Activated B cell treated with CpG ODN at 0.5 μM for 24 hours (primary cell): ENCODE data around the gene SNRNP70. TPM values are rescaled to one million over a fixed set of nuclear protein-coding genes. Genes with fewer than 3 reads are reported as not detected.
"Not testable (repeated sequence)": the region's sequence is repeated elsewhere in the genome, so short reads cannot be mapped to it uniquely, and the experiment has no call there.

Experiments
- ATAC-seq: fragments of 200-7000 bp; cut with Tn5 transposase; one replicate; pipeline ENCODE4 v1.10.0; 2021; ENCODE audit warnings: low read depth, mild to moderate bottlenecking, moderate library complexity
- CTCF ChIA-PET: fragments of 350-600 bp; sonication (Branson Sonifier 250); formaldehyde crosslinking; loops from one replicate; lab custom pipeline; 2021; ENCODE audit warnings: antibody characterized with exemption; lab: Charles Lee
- POLR2A ChIA-PET: fragments of 350-600 bp; sonication (Branson Sonifier 250); formaldehyde crosslinking; loops from one replicate; lab custom pipeline; 2021; ENCODE audit warnings: antibody characterized with exemption; lab: Charles Lee
- DNase-seq: peaks from one replicate; pipeline ENCODE4 v3.0.0; 2022
- H3K27ac Mint-ChIP-seq: one replicate; pipeline ENCODE4 v1.8.0; 2020; ENCODE audit warnings: mixed read lengths
- H3K27me3 Mint-ChIP-seq: one replicate; pipeline ENCODE4 v1.8.0; 2021; ENCODE audit warnings: mixed read lengths
- H3K36me3 Mint-ChIP-seq: one replicate; pipeline ENCODE4 v1.8.0; 2021; ENCODE audit warnings: low read depth, mixed read lengths
- H3K4me1 Mint-ChIP-seq: one replicate; pipeline ENCODE4 v1.8.0; 2021; ENCODE audit warnings: mixed read lengths
- H3K4me3 Mint-ChIP-seq: one replicate; pipeline ENCODE4 v1.8.0; 2020; ENCODE audit warnings: mild to moderate bottlenecking, mixed read lengths
- H3K9me3 Mint-ChIP-seq: one replicate; pipeline ENCODE4 v1.8.0; 2020; ENCODE audit warnings: mixed read lengths
- intact Hi-C: fragments of 100-400 bp; cut with micrococcal nuclease; formaldehyde crosslinking; loops from one replicate; pipeline ENCODE4 v1.15.1; 2024
- total RNA-seq: library from RNA; stranded (reverse); gene quantifications from 2 replicates; pipeline ENCODE4 v1.2.3, GENCODE V29; 2022
- TF ChIP-seq, protein P1 (sequence below): fragments of 200-600 bp; IDR thresholded peaks from one replicate; pipeline ENCODE4 v1.8.0; 2022; ENCODE audit warnings: antibody characterized with exemption, mild to moderate bottlenecking

Gene SNRNP70, protein sequence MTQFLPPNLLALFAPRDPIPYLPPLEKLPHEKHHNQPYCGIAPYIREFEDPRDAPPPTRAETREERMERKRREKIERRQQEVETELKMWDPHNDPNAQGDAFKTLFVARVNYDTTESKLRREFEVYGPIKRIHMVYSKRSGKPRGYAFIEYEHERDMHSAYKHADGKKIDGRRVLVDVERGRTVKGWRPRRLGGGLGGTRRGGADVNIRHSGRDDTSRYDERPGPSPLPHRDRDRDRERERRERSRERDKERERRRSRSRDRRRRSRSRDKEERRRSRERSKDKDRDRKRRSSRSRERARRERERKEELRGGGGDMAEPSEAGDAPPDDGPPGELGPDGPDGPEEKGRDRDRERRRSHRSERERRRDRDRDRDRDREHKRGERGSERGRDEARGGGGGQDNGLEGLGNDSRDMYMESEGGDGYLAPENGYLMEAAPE
- total RNA-seq, result 268 and 298 TPM in 2 replicates

DNA sequence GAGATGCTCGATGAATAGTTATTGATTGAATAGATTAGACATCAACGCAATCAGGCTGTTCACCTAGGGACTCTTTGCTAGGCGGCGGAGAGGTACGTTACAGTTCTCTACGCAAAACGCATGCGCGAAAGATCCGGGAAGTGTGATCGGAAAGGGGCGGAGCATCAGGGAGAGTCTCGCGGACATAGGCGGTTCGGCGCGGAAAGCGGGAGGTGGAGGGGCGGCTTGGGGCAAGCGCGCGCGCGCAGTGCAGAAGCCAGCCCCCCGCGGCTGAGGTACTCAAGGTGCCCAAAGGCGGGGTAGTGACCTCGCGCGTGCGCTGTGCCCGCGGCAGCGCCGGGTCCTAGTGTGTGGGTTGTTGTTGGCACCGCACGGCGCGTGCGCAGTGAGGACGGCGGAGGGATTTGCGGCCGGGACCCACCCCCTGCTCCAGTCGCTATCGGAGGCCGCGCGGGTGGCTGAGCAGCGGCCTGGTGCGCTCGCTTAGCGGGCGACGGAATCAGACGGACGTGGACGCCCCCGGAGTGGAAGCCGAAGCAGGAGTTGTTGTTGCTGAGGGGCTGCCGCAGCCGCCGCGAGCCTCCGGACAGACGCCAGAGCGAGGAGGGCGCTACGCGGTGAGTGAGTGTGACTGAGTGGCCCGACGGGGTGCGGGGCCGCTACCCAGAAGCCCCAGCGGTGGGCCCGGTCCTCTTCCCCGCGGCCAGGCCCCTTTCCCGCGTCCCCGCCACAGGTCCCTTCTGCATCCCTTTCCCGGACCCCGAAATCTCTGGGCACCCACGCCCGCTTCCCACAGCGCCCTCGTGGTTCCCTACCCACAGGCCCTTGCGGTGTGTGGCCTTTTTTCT, at the start of gene SNRNP70:
Gene SNRNP70 (plus strand): TSS at position 432 of the 848 bp plus-strand sequence. CDS start 964 bp downstream, outside the sequence.
- ATAC-seq, result peak; percentile 97
- Mint-ChIP-seq H3K27me3 (peaks cover 6% of the 10 kb centered on the region), H3K36me3 (peaks cover 39% of the 10 kb centered on the region), H3K27ac (peak within 1 kb of the TSS; percentile 93), H3K4me1 (peaks cover 41% of the 10 kb centered on the region), H3K9me3 (no peaks in the 10 kb centered on the region), H3K4me3 (peak within 1 kb of the TSS; percentile 93)
- intact Hi-C loops, result loop anchor here (1.0 to 10.0 kb wide), 5 partner anchors 34 to 447 kb away; partner anchors contain the start of genes C19orf73, GYS1, NUCB1 and PPFIA3
- DNase-seq, result peak; percentile 99
- ChIA-PET POLR2A (interaction anchor here (1.0 kb wide), 1 partner anchor 13 kb away, joined by 4 read pairs; no protein-coding TSS in a partner anchor), CTCF (no interaction called here)
- TF ChIP-seq, protein P1, sequence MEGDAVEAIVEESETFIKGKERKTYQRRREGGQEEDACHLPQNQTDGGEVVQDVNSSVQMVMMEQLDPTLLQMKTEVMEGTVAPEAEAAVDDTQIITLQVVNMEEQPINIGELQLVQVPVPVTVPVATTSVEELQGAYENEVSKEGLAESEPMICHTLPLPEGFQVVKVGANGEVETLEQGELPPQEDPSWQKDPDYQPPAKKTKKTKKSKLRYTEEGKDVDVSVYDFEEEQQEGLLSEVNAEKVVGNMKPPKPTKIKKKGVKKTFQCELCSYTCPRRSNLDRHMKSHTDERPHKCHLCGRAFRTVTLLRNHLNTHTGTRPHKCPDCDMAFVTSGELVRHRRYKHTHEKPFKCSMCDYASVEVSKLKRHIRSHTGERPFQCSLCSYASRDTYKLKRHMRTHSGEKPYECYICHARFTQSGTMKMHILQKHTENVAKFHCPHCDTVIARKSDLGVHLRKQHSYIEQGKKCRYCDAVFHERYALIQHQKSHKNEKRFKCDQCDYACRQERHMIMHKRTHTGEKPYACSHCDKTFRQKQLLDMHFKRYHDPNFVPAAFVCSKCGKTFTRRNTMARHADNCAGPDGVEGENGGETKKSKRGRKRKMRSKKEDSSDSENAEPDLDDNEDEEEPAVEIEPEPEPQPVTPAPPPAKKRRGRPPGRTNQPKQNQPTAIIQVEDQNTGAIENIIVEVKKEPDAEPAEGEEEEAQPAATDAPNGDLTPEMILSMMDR, result no peak

DNA sequence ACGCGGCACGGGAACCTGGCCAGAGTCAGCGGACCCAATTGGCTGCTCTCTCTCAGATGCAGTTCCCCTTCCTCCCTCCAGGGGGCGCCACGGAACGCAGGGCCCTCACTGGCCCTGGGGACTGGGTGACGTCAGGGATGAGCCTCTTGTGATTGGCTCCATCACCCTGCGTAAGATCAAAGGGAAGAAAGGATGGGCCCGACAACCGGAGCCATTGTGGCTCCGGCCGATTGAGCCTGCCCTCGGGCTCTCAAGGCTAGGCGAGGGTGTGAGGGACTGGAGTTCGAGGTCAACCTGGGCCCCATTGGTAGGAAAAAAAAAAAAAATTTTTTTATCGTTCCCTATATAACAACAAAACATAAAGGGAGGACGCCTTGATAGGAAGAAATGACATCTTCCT, 48.4 kb upstream of the SNRNP70 start, which contains the start of gene CGB1:
Gene CGB1 (minus strand): TSS at position 81 of the 400 bp plus-strand sequence. CDS start 184 bp downstream, outside the sequence.
- H3K9me3 Mint-ChIP-seq, H3K4me1 Mint-ChIP-seq, H3K4me3 Mint-ChIP-seq, CTCF ChIA-PET, POLR2A ChIA-PET, H3K27me3 Mint-ChIP-seq, intact Hi-C loops, DNase-seq, H3K36me3 Mint-ChIP-seq, ATAC-seq, H3K27ac Mint-ChIP-seq: not testable (repeated sequence)

DNA sequence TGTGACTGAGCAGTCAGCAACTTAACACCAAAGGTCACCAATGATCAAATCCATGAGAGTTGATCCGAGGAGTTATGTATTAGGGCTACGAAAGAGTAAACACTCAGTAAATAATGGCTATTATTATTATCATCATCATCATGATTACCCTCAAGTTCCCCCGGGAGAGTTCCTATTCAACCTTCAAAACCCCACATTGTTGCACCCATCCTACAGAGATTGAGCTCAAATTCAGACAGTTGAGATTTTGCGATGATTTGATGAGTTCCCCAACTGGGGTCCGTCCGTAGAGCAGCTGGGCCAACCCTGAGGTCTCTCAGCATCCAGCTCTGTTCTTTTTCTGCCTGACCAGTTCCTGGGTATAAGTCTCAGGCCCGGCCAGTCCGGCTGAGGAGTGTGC, 47.1 kb upstream of the SNRNP70 start:
- H3K4me3 Mint-ChIP-seq, DNase-seq, POLR2A ChIA-PET, H3K27me3 Mint-ChIP-seq, H3K27ac Mint-ChIP-seq, intact Hi-C loops, H3K36me3 Mint-ChIP-seq, H3K4me1 Mint-ChIP-seq, H3K9me3 Mint-ChIP-seq, ATAC-seq: not testable (repeated sequence)
- CTCF ChIA-PET, result interaction anchor here (0.6 kb wide), 1 partner anchor 36 kb away, joined by 3 read pairs; no protein-coding TSS in a partner anchor

DNA sequence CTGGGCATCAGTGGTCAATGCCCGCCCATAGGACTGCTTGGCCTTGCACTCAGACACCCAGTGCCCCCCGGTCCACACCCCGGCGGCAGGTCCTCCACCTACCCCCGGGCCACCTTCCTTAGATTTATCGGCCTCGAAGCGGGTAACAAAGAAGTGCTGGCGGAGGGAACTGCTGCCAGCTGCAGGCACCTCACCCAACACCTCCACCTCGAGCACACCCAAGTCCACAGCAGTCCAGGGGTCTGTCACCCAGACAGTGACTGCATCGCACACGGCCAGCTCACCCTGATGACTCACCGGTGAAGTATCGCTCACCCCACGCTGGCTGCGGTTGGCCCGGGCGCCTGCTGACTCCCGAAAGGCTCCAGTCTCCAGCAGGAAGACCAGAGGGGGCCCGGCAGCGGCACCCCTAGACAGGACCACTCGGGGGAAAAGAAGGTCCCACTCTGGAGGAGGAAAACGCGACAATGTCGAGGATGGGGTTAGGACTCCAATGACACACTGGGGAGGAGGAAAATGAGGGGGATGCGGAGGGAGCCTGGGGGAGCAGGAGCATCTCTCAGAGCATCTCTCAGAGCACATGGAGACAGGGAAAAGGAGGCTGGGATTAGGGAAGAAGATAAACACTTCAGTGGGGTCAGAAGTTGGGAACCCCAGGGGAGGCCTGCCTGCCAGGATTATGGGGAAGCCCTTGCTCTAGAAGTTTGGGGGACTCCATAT, 46.5 kb upstream of the SNRNP70 start:
- H3K4me3 Mint-ChIP-seq, intact Hi-C loops, DNase-seq, H3K9me3 Mint-ChIP-seq, H3K4me1 Mint-ChIP-seq, H3K36me3 Mint-ChIP-seq, H3K27me3 Mint-ChIP-seq, ATAC-seq, H3K27ac Mint-ChIP-seq, POLR2A ChIA-PET: not testable (repeated sequence)
- CTCF ChIA-PET, result interaction anchor here (0.6 kb wide), 1 partner anchor 37 kb away, joined by 3 read pairs; no protein-coding TSS in a partner anchor

DNA sequence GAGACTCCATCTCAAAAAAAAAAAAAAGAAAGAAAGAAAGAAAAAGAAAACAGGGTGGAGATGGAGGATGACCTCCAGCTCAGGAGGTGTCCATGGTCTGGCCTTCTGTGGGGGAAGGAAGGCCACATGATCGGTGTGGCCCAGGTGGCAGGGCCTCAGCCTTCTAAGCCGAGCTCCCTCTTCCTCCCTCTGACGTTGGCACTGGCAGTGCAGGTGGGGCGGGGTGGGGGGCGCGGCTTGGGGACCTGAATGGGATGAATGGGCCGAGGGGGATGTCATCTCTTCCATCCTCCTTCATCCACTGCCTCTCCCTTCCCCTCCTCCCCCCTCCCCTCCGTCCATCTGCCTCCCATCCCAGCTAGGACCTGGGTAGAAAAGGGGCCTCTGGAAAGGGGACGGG, 45.5 kb upstream of the SNRNP70 start:
- H3K36me3 Mint-ChIP-seq, CTCF ChIA-PET, H3K9me3 Mint-ChIP-seq: not testable (repeated sequence)

DNA sequence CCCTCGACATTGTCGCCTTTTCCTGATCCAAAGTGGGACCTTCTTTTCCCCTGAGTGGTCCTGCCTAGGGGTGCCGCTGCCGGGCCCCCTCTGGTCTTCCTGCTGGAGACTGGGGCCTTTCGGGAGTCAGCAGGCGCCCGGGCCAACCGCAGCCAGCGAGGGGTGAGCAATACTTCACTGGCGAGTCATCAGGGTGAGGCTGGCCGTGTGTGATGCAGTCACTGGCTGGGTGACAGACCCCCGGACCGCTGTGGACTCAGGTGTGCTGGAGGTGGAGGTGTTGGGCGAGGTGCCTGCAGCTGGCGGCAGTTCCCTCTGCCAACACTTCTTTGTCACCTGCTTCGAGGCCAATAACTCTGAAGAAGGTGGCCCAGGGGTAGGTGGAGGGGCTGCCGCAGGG, 43.1 kb upstream of the SNRNP70 start:
- Mint-ChIP-seq H3K27me3 (peaks cover 6% of the 10 kb centered on the region), H3K4me3 (no peak overlapping the region), H3K9me3 (no peaks in the 10 kb centered on the region), H3K36me3 (no peaks in the 10 kb centered on the region), H3K4me1 (no peaks in the 10 kb centered on the region), H3K27ac (no peak overlapping the region)
- ChIA-PET CTCF (no interaction called here), POLR2A (no interaction called here)
- no peak for ATAC-seq
- intact Hi-C loops, result no loop called here
- DNase-seq, result no peak
- TF ChIP-seq, protein P1, result no peak

More for the DNA sequence above, 45.5 kb upstream of the SNRNP70 start:
- H3K27me3 Mint-ChIP-seq, intact Hi-C loops, POLR2A ChIA-PET, H3K4me3 Mint-ChIP-seq, H3K4me1 Mint-ChIP-seq, DNase-seq, ATAC-seq, H3K27ac Mint-ChIP-seq: not testable (repeated sequence)

DNA sequence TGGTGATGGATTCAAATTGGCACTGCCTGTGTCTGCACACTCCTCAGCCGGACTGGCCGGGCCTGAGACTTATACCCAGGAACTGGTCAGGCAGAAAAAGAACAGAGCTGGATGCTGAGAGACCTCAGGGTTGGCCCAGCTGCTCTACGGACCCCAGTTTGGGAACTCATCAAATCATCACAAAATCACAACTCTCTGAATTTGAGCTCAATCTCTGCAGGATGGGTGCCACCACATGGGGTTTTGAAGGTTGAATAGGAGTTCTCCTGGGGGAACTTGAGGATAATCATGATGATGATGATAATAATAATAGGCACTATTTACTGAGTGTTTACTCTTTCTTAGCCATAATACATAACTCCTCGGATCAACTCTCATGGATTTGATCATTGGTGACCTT, 42.6 kb upstream of the SNRNP70 start:
- CTCF ChIA-PET, H3K9me3 Mint-ChIP-seq, POLR2A ChIA-PET, DNase-seq, H3K27me3 Mint-ChIP-seq, H3K36me3 Mint-ChIP-seq, H3K4me1 Mint-ChIP-seq, H3K27ac Mint-ChIP-seq, ATAC-seq, intact Hi-C loops, H3K4me3 Mint-ChIP-seq: not testable (repeated sequence)

DNA sequence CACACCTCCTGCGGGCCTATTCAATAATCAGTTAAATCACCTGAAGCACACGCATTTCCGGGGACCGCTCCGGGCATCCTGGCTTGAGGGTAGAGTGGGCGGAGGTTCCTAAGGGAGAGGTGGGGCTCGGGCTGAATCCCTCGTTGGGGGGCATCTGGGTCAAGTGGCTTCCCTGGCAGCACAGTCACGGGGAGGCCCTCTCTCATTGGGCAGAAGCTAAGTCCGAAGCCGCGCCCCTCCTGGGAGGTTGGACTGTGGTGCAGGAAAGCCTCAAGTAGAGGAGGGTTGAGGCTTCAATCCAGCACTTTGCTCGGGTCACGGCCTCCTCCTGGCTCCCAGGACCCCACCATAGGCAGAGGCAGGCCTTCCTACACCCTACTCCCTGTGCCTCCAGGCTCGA, 41.7 kb upstream of the SNRNP70 start, which contains the start of gene CGB5:
Gene CGB5 (plus strand): TSS at position 301 of the 400 bp plus-strand sequence. CDS start 362 bp downstream, outside the sequence.
- H3K36me3 Mint-ChIP-seq, H3K4me3 Mint-ChIP-seq, POLR2A ChIA-PET, DNase-seq, H3K4me1 Mint-ChIP-seq, H3K27ac Mint-ChIP-seq, intact Hi-C loops, ATAC-seq, CTCF ChIA-PET, H3K27me3 Mint-ChIP-seq, H3K9me3 Mint-ChIP-seq: not testable (repeated sequence)

DNA sequence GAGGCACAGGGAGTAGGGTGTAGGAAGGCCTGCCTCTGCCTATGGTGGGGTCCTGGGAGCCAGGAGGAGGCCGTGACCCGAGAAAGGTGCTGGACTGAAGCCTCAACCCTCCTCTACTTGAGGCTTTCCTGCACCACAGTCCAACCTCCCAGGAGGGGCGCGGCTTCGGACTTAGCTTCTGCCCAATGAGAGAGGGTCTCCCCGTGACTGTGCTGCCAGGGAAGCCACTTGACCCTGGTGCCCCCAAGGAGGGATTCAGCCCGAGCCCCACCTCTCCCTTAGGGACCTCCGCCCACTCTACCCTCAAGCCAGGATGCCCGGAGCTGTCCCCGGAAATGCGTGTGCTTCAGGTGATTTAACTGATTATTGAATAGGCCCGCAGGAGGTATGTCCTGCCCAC, 36.2 kb upstream of the SNRNP70 start, which contains the start of gene CGB8:
Gene CGB8 (minus strand): TSS at position 101 of the 400 bp plus-strand sequence. CDS start 372 bp downstream, outside the sequence.
- intact Hi-C loops, H3K36me3 Mint-ChIP-seq, H3K4me3 Mint-ChIP-seq, H3K27me3 Mint-ChIP-seq, CTCF ChIA-PET, ATAC-seq, H3K9me3 Mint-ChIP-seq, H3K4me1 Mint-ChIP-seq, DNase-seq, H3K27ac Mint-ChIP-seq, POLR2A ChIA-PET: not testable (repeated sequence)
